Hypothalamus (tissue), 51 donors: ENCODE results near the gene HLA-DQB1.
"Not testable (repeated sequence)": the region's sequence is repeated elsewhere in the genome, so short reads cannot be mapped to it uniquely, and the experiment has no call there.

ENCODE experiments used
- DNase-seq, 51 donors: peaks; one replicate each; lab custom pipeline; 2025; lab: John Stamatoyannopoulos, UW

HLA-DQB1 gene

DNA sequence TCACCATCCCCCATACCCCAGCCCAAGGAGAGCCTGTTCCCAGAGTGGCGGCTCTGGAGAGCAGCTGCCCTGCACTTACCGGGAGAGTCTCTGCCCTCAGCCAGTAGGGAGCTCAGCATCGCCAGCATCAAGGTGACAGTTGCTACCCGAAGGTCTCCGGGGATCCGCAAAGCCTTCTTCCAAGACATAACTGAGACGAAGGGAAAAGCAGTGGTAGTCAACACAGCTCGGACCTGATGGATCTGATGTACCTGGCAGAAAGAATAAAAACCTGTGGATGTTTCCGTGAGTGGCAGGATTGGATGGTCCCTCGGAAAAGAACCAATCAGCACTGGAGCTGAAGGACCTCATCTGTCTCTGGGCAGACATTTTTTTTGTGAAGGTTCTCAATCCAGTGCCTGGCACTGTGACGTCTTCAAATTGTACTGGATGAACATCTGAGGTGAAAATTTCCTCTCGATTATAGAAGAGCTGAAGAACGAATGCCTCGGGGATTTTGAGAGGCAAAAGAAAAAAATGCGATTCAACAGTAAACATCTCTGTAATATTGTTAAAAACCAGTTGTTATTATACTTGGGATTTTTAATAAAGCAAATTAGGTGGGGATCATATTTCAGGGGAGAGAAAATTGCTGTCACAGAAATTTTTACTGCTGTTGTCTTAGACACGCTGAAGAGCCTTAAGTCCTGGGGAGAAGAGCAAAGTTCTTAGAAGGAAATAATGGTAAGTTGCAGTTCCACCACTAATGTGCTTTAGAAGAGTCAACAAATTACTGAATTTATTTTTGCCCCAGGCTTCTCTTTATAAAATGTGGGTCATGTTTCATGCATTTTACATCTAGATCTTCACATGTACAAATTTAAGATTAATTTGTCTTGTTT is at the start of gene HLA-DQB1:
TSS of gene HLA-DQB1 (minus strand) at position 238 of the 881 bp plus-strand sequence. CDS start at position 188, 50 bp downstream.
- DNase-seq, result peak in 18 of 51 donors; percentile 1 to 59 (median 17)

GRCh38 chr6:32713241-32713640 is 46.8 kb upstream of the HLA-DQB1 start:
- no peak for DNase-seq

- DNase-seq, result no peak
These were observed 43.2 kb upstream of the HLA-DQB1 start for GRCh38 chr6:32709625-32710024.

- DNase-seq, result not testable (repeated sequence)
These were observed 38.7 kb upstream of the HLA-DQB1 start for GRCh38 chr6:32705164-32705563.

DNA sequence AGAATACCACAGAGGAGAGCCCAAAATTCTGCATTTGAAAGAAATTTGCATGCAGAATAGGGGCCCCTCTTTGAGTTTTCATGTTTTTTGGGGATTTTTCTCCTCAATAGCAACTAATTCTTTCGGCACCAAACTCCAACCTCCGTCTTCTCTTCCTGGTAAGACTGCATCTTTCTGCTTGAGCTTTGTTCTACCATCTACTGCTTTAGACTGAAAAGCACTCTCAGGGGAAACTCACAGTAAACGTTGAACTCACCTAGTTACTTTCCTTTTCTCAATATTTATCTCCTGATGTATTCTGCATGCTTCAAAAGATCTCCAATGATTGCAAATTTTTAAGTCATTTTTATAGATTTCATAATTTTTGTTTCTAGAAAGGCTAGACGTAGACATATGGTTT is 36.9 kb upstream of the HLA-DQB1 start:
- no peak for DNase-seq

GRCh38 chr6:32700391-32701040 is 34.1 kb upstream of the HLA-DQB1 start:
- peak in 19 of 51 donors; percentile 0 to 63 (median 7) for DNase-seq

DNA sequence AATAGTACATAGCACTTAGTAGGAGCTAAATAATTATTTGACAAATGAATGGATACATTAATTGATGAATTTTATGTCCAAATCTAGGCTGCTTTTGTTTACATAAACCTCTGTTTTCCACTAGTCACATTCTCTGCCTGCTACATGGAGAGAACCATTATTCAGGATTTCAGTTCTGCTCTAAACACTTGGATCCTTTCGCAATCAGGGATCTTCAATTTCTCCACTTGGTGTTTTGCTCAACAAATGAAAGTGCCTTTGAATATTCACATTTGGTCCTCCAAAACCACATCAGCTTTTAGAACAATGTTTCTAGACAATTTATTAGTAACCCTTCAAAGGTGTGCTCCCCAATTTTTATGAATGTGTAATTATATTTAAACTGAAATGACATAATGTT is 30.6 kb upstream of the HLA-DQB1 start:
- DNase-seq, result no peak

GRCh38 chr6:32692019-32692418 is 25.6 kb upstream of the HLA-DQB1 start:
- DNase-seq, result no peak

DNA sequence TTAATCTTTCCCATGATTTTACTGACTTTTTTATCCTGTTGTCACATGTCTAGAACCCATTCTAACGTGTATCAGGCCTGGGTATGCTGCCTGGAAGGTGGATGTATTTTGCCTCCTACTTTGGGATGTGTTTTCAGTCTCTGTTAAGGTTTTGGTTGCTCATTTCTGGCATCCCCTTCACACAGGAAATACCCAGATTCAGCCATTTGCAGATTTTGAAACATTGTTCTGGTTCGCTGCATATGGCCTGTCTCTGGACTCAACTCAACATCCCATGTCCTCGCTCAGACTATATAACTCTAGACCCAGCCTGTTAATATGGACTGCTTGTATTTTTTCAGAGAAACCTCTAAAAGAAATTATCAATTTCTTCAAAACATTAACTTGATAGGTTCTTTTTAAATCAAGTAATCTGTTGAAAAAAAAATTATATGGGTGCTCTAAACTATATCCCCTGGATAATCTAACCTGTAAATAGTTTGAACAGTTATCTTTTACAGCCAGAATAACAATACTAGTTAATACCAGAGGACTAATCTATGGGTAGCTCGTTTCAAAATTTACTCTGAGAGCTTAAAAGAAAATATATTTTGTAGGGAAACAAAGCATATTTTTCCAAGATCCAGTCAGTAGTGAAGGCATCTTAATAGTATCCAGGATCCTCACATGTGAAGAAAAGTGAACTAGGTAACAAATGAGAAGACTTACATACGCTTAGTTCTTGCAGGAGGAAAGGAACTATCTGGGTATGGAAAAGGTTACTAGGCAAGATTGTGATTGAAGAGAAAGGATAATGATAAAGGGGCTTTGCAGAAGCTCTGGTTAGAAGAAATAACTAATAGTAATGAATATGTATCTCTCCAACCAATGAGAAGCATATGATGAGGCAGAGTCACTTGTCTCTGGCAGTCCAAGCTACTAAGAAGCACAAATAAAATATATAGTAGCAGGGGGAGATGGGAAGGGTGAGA is 23.4 kb upstream of the HLA-DQB1 start:
- DNase-seq, result no peak

DNA sequence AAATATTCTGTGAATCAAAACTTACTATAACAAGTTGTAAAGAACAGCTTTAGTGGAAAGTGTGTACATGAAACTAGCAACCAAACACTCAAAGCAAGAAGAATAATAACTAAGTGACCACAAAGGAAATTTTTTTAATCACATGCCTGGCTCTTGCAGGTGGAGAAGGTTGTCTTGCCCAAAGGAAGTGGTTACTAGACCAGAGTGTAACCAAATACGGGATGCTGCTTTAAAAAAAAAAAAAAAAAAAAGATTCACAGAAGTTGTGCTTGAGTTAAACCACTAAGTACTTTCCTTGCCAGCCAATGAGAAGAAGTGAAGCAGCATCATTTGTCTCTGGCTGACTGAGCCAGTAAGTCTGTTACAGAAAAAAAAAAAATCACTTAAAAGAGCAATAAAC is 19.1 kb upstream of the HLA-DQB1 start:
- DNase-seq, result no peak

- DNase-seq, result no peak
These were observed 17.8 kb upstream of the HLA-DQB1 start for GRCh38 chr6:32684246-32684645.

DNA sequence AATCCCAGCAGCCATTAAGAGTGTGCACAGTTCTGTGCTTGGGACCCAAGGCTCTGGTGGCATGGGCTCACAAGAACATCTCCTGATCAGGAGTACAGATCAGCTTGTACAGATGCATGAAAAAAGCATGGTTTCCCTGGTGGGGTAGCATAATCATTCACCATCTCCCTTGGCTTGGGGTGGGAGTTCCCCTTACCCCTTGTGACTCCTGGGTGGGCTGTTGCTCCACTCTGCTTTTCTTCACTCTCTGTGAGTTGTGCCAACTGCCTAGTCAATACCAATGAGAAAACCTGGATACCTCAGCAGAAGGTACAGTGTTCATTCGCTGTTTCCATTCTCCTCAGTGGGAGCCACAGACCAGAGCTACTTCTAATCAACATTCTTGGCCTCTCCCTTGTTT is 13.6 kb upstream of the HLA-DQB1 start:
- no peak for DNase-seq

GRCh38 chr6:32679492-32679891 is 13.0 kb upstream of the HLA-DQB1 start:
- no peak for DNase-seq

- not testable (repeated sequence) for DNase-seq
These were observed 7.7 kb upstream of the HLA-DQB1 start for GRCh38 chr6:32674123-32674522.

GRCh38 chr6:32671908-32672307 is 5.5 kb upstream of the HLA-DQB1 start:
- not testable (repeated sequence) for DNase-seq

DNA sequence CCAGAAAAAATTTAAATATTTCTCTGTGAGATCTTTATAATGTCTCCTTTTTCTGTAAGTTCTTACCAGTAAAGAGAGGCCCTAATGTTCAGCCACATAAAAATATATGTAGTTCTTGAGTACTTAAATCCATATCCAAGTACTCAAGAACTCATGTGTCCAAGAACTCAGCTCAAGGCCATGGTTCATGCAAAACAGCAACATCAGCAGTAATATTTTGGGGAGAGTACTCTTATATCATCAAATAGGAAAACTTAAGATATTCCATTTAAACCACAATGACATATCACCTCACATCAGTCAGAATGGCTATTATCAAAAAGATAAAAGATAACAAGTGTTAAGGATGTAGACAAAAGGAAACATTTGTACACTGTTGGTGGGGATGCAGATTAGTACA is 3.4 kb upstream of the HLA-DQB1 start:
- DNase-seq, result no peak

DNA sequence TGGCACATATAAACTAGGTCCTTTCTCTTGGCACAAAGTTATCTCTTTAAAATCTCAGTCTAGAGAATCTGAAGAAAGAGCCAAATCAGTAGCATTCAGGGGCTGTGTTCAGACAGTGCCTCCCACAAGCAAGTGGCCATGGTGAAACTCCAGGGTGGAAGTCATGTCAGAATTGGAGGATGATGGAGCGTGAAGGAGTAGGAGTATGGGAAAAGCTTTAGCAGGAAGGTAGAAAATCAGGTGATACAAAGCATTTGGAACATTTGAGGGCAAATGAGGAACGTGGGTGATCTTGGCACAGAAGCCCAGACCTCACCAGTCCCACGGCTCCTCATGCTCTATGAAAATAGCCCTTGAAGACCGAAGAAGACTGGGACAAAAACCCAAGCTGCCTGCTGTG is 2.8 kb upstream of the HLA-DQB1 start:
- DNase-seq, result no peak

DNA sequence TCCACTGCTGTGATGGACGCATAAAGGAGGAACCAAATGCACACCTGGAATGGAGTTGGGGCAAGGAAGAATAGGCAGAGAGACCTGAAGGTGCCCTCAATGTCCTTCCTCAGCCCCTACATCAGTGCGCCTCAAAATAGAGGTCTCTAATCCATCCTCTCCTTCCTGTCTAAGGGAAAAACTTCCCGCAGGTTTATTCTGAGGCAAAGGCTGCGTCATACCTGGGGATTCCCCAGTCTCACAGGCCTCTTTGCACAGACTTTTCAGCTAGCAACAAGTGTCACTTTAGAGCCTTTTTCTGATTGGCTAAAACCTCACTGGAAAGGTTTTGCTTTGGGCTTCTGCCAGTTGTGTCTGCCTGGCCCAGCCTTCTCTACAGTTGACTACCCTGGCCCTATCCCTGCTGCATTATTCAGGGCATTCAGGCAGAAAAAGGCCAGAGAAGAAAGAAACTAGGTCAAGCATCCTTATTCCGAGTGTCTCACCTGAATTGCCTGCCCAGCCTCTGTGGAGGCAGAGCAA is 1.8 kb upstream of the HLA-DQB1 start:
- peak in 14 of 51 donors; percentile 3 to 42 (median 11) for DNase-seq

GRCh38 chr6:32665661-32666060 is 796 bp downstream of the HLA-DQB1 start:
- DNase-seq, result no peak

- peak in 2 of 51 donors; percentile 2 to 5 for DNase-seq
These were observed 1.6 kb downstream of the HLA-DQB1 start for GRCh38 chr6:32664827-32665362.
